NCI-H510A (cell line): ENCODE results near the gene RNMT.
"Not testable (repeated sequence)": the region's sequence is repeated elsewhere in the genome, so short reads cannot be mapped to it uniquely, and the experiment has no call there.

Experiments
- DNase-seq: peaks from one replicate; lab custom pipeline; 2025; lab: John Stamatoyannopoulos, UW

RNMT gene

DNA sequence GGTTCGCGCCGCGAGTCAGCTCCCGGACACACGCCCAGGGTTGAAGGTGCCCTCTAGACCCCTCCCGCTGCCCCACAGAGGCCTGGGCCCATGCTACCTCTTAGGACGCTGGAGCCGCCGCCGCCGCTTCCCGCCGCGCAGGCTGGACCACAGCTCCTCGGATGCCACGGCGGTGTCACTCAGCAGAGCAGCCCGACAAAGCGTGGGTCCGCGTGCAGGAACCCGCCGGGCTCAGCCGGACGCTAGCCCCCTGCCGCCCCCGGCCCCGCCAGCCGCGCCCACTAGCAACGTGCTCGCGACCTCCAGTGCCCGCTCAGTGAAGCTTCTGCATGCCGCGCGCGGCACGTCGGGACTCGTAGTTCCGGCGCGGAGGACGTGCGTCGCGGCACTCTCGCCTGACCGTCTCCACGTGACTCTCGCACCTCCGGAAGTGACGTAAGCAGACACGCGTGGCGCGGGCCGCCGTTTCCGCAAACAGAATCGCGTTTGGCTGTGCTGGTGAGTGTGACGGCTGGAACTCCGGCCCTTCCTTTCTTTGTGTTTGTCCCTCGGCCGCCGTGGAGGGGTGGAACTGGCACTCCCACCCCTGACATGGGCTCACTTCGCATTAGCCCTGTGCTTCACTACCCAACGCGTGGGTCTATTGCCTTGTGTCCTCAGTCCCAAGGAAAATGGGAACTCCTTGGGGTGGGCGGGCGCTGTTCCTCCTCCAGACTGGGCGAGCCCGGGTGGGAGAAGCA, at the start of gene RNMT, which contains the start of gene FAM210A:
TSS of gene RNMT (plus strand) at position 442 of the 740 bp plus-strand sequence. CDS start 4,845 bp downstream, outside the sequence.
TSS of gene FAM210A (minus strand) at position 327 of the 740 bp plus-strand sequence. CDS start 44,481 bp downstream, outside the sequence.
- peak; percentile 84 for DNase-seq

DNA sequence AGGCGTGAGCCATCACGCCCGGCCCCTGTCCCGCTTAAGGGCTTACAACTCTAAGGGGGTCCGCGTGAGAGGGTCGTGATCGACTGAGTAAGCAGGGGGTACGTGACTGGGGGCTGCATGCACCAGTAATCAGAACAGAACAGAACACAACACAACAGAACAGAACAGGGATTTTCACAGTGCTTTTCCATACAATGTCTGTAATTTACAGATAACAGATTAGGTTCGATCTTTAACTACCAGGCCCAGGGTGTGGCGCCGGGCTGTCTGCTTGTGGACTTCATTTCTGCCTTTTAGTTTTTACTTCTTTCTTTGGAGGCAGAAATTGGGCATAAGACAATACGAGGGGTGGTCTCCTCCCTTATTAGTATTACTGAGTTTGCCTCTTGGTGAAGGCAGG, 49.1 kb upstream of the RNMT start:
- not testable (repeated sequence) for DNase-seq

DNA sequence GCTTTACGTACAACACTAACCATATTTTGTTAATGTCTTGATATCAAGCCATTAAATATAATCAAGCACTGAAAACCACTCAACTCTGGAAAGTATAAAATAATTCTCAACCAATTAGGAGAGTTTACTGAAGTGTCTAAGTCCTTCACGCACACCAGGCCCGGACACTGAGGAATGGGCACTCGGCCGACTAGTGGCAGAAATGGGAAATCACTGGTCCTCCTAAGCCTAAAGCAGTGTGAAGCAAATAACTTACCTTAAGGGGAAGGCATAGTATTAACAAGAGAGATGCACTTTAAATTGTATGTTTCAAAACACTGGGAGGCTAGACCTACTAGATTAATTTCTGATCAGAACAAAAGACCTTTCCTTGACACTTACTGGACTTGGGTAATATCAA, 45.9 kb upstream of the RNMT start:
- no peak for DNase-seq

DNA sequence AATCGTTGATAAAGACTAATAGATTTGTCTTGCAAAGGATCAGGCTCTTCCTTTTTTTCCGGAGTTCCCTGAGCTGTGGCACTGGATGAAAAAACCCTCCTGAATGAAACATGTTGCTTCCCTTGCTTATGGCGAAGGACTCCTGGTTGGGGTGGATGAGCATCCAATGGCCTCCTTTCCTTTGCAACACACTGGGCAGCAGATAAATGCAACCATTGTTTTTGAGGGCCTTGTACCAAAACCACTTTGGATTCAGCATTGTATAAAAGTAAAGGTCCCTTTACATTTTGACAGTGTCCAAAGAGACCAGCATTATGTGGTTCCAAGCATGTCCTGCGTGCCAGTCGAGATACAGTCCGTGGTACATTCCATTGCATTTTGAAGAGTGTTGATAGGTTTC, 44.8 kb upstream of the RNMT start:
- DNase-seq: no peak

DNA sequence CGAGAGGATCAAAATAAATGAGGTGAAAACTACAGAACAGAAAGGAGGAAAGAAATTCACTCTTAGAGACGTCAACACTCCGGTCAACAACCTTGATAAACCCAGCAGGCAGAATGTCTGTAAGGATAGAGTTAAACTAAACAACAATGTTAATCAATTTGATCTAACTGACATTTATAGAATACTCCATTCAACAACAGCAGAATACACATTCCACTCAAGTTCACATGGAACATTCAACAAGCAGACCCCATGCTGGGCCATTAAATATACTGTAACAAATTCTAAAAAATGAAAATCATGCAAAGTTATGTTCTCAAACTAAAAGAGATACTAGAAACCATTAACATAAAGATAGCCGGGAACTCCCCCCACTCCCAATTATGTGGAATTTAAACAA, 41.9 kb upstream of the RNMT start:
- no peak for DNase-seq

DNA sequence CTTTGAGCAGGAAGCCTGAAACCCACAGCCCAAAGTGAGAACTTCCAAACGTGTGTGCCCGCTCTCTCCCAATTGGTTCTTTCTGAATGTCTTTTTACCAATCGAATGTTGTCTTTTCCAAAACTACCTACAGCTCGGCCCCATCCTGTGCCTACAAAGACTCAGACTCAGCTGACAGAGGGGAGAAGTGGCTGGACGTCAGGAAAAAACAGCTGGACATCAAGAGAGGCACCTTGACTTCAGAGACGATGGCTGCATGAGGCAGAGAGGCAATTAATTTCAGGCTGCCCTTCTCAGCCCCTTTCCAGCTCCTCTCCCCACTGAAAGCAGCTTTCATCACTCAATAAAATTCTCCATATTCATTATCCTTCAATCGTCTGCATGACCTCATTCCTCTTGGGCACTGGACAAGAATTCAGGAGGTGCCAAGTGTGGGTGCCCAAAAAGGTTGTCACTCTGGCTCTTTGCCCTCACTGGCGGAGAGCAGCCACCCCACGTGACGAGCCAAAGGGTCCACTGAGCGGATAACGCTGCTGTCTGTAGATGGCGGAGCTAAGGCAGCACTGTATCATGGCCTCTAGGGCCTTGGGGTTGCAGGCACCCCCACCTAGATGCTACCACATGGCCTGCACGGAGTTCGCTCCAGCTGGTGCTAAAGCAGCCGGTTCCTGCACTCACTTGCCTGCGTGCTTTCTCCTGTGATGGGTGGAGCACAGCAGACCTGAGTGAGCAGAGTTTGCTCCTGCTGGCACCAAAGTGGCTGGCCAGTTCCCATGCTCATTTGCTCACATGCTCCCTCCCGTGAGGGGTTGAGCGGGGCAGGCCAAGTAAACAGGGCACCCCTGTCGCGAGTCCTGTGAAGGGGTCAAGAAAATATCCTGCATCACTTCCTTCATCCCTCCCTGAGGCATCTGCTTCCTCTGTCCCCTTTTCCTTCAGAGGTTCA, 38.0 kb upstream of the RNMT start:
- no peak for DNase-seq

DNA sequence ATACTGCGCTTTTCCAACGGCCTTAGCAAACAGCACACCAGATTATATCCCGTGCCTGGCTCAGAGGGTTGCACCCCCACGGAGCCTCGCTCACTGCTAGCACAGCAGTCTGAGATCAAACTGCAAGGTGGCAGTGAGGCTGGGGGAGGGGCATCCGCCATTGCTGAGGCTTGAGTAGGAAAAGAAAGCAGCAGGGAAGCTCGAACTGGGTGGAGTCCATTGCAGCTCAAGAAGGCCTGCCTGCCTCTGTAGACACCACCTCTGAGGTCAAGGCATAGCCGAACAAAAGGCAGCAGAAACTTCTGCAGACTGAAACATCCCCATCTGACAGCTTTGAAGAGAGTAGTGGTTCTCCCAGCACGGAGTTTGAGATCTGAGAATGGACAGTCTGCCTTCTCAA, 36.4 kb upstream of the RNMT start:
- DNase-seq: not testable (repeated sequence)

DNA sequence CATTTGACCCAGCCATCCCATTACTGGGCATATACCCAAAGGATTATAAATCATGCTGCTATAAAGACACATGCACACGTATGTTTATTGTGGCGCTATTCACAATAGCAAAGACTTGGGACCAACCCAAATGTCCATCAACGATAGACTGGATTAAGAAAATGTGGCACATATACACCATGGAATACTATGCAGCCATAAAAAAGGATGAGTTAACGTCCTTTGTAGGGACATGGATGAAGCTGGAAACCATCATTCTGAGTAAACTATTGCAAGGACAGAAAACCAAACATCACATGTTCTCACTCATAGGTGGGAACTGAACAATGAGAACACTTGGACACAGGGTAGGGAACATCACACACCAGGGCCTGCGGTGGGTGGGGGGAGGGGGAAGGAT, 31.1 kb upstream of the RNMT start:
- DNase-seq: not testable (repeated sequence)

DNA sequence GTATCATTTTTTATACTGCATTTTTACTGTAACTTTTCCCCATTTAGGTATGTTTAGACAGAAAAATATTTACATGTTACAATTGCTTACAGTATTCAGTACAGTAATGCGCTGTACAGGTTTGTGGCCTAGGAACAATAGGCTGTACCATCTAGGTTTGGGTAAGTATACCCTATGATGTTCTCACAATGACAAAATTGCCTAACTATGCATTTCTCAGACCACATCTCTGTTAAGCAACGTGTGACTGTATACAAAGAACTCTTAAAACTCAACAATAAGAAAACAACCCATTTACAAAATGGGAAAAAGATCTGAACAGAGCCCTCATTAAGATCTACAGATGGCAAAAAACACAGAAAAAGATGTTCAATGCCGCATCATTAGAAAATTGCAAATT, 29.5 kb upstream of the RNMT start:
- DNase-seq: no peak

DNA sequence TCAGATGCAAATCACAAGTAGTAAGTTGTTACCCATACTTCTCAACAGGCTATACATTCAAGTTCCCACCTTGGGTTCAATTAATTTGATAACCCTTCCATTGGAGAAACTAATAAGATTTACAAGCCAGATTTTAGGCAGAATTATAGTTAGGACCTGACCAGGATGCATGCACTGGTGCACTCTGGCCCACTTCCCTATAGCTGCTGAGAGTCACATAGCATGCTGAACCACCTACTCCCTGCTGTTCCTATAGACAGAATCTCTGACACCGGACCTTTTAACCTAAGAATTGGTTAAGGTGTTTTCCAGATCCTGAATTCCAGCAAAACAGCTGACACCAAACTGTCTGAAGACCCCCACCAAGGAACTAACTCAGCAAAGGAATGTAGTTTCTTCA, 26.3 kb upstream of the RNMT start:
- no peak for DNase-seq

DNA sequence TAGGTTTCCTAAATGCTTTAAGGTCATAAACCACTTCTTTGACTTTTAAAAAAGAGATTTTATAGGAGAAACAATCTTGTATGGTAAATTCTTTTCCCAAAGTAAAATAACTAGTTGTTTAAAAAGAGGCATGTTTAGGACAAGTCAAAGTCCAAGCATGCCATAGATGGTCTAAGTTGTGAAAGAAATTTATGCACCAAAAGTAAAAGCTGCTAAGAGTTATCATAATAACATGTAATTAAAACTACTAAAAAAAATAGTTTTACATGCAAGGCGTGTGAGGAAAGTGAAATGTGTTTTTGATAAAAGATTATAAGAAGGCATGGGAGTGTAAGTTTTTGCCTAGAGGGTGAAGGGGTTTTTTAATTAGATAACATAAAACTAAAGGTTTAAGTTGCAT, 22.6 kb upstream of the RNMT start:
- DNase-seq: no peak

DNA sequence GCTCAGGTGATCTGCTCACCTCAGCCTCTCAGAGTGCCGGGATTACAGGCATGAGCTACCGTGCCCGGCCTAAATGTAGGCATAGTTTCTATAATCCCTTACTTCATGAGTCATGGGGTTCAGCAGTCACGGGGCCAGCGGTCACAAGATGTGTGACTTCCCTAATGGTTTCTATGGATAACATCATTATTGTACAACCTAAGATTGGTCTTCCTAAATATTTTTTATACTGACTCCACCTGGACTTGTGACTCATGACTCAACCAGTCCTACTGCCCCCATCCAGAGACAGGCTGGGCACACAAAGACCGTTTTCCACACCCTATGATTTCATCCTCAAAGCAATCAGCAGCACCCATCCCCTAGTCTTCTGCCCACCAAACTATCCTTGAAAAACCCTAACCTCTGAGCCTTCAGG, 16.1 kb upstream of the RNMT start:
- DNase-seq: no peak

DNA sequence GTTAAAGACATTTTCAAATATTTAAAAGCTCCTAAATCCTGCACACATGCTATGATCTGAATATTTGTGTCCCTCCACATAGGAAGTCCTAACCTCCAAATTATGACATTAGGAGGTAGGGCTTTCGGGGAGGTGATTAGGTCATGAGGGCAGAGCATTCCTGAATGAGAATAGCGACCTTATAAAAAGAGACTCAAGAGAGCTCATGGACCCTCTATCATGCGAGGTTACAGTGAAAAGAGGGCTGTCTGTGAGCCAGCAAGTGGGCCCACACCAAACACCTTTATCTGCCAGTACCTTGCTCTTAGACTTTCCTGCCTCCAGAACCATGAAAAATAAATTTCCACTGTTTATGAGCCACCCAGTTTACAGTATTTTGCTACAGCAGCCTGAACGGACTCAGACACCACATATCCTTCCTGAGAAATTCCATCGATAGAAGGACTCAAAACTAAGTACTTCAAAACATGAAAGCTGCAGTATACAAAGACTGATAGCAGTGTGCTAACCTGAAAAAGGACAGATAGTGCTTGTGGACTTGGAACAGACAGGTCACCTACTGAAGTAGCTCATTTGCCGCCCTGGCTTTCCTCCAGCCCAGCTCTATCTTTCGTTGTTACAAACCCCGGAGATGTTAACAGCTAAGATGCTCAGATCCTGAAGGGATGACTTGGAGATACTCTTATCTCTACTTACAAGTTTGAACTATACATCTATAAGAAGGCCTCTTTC, 13.9 kb upstream of the RNMT start:
- no peak for DNase-seq

DNA sequence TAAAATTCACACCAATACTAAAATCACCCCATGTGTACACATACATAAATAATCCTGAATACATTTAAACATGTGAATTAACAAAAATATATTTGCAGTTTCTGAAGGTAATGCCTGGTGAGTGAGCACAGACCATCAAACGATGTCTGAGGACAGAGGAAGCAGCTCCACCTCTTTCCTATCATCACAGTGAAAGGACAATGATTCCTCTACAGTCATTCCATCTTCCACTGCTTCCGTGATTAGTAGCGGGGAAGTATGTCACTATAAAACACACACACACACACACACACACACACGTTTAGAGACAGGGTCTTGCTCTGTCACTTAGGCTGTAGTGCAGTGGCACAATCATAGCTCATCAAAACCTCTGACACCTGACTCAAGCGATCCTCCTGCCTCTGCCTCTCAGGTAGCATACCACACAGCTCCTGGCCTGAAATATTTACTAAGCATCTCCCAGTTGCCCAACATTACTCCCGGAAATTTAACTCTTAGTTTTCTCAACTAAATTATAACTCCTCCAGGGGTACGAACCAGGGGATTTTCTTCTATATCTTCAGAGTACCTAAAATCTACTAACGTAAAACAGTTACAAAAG, 12.9 kb upstream of the RNMT start:
- no peak for DNase-seq

DNA sequence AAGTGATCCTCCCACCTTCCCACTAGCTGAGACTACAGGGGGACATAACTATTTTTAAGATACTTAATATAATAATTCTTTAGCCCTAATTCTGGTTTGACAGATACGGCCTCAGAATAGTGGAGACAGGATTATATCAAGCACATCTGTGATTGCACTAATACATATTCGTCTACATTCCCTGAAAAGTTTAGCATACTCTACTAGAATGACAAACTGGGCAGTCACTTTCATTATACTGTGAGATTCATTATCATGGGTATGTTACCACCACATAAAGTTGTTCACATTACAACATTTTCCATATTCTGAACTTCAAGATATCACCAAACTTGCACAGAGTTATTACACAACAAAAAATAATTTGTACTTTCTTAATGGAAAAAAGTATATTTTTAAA, 11.1 kb upstream of the RNMT start:
- DNase-seq: no peak

DNA sequence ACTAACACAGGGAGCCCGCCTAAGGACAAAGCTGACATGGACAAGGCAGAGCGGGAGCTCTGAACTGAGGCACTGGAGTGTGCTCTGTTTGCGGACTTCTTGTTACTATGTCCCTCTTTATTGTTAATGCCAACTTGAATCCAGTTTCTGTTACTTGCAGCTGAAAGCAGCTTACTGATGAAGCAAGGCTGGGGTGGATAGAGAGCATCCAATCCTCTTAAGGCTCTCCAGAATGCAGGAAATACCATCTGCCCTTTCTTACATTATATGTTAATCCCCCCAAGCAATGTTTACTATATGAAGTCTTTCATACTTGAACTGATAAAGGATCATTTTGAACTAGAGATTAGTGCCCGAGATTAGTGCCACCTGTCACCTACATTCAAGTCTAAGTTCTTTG, 9.6 kb upstream of the RNMT start:
- no peak for DNase-seq

DNA sequence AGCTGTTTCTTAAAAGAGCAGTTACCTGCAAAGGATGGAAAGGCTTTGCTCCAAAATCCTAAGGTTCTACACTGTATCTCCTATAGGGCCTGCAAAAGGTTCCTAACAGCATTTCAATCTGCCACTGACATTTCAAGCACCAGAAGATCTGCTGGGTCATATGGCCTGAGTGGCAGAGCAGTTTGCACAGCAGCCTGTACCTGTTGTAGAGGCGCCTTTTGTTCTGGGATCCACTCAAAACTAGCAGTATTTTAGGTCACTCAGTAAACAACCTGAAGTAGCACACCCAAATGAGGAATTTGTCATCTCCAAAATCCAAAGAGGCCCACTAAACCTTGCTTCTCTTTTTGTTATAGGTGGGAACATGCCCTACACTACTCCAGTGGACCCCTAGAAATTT, 6.3 kb upstream of the RNMT start:
- DNase-seq: no peak

DNA sequence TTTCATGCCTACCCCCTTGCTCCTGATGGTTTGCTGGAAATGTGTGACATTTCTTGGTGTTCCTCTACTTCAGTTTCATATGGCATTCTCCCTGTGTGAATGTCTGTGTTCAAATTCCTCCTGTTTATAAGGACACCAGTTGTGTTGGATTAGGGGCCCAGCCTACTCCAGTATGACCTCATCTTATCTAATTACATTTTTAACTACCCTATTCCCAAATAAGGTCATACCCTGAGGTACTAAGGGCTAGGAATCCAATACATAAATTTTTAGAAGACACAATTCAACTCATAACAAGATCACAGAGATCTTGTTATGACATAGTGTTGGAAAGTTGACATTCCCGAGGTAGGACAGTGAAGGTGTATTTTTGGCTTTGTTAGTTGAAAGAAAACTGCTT, 5.6 kb upstream of the RNMT start:
- no peak for DNase-seq

DNA sequence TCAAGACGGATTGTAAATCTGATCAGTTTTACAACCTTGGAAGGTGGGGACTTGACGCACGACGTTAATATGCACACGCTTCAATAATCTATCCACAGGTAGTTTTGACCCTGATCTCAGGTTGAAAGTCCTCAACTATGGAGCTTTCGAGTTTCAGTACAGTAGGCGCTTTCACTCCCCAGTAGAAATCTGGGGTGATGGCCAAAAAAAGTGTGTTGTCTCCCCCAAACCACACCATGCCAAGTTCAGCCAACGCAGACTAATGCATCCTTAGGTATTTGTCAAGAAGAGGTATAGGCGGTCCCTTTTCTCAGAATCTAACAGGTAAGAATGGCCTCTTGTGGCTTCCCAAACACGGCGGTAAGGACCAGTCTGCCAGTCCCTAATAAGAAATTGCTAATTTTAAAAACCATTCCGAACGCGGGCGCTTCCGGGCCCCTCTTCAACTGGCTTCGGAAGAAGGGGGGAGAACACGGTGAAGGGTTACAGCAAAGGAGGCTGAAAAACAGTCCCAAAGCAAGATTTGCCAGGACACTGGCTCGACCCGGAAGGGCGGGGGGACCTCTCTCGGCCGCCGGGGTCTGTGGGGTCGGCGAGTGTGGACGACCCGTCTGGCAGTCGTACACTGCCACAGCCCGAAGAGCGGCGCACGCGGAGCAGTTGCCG, 774 bp upstream of the RNMT start:
- DNase-seq: no peak

DNA sequence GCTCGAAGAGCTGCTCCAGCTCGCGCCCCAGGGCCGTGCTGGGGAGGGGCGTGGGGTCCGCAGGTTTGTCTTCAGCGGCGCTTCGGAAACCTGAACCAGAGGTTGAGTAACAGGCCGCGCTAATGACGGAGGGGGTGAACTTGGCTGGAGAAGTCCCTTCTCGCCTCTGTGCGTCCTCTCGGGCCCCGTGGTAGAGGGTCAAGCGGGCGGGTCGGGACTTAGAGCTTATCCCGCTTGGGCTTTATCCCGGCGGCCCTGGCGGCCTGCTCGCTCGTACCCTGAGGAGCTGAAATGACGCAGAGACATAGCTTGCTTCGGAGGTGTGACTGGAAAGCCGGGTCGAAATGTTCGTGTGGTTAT, 479 bp downstream of the RNMT start:
- DNase-seq: no peak

DNA sequence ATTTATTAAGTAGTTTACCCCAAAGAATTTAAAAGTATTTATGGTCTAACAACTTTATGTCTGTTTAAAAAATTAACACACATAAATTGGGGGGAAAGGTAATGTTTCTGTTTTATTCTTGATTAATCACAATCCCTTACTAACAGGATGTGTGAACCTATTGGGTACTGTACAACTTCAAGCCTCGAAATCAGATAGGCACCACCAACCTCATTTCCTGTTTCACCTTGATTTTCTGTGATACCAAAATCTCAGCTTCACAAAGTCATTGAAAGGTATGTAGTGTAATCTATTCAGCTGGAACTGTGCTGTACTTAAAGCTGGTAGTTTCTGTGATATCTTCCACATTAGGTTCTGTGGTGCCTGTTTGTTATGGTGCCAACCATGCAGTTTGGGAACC, 4.0 kb downstream of the RNMT start:
- no peak for DNase-seq

DNA sequence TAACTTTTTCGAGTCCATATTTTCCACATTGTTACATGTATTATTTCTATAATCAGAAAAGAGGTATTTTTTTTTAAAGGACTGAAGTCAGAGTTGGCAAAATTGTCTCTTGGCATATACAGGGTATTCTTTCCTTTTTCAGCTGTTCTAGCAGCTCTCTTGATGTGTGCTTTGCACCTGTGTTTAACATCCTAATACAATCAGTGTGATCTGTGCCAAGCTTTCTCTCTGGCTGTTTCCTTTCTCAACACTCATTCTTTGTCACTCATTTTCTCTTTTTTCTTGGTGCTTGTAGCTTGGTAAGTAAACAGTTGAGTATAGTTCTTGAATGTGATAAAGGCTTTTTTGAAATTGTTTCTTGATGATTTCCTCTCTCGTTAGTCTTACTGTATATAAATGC, 9.2 kb downstream of the RNMT start:
- no peak for DNase-seq
